ENCODE data around the gene SORCS1.

DNA sequence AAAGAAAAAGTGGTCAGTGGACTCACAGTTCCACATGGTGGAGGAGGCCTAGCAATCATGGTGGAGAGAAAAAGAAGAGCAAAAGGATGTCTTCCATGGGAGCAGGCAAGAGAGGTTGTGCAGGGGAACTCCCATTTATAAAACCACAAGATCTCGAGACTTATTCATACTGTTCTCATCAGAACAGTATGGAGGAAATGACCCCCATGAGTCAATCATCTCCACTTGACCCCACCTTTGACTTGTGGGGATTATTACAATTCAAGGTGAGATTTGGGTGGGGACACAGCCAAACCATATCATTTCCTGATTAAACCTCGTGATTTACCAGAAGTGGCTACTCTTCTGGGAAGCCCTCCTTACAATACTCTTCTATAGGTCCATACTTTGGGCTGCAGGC is 160.1 kb downstream of the SORCS1 start:
- no peak for TF ChIP-seq POLR2A (IDR thresholded peaks at IDR 0.05)
- TF ChIP-seq, protein P1, sequence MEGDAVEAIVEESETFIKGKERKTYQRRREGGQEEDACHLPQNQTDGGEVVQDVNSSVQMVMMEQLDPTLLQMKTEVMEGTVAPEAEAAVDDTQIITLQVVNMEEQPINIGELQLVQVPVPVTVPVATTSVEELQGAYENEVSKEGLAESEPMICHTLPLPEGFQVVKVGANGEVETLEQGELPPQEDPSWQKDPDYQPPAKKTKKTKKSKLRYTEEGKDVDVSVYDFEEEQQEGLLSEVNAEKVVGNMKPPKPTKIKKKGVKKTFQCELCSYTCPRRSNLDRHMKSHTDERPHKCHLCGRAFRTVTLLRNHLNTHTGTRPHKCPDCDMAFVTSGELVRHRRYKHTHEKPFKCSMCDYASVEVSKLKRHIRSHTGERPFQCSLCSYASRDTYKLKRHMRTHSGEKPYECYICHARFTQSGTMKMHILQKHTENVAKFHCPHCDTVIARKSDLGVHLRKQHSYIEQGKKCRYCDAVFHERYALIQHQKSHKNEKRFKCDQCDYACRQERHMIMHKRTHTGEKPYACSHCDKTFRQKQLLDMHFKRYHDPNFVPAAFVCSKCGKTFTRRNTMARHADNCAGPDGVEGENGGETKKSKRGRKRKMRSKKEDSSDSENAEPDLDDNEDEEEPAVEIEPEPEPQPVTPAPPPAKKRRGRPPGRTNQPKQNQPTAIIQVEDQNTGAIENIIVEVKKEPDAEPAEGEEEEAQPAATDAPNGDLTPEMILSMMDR (IDR thresholded peaks at IDR 0.05) = no peak

All from thyroid gland (tissue), 4 donors.